HFFc6 (cell line): ENCODE results near the gene FGF14. TPM values are rescaled to one million over a fixed set of nuclear protein-coding genes. Genes with fewer than 3 reads are reported as not detected.

Experiments used
- DNase-seq: peaks from one replicate; pipeline ENCODE4 v3.0.0-alpha.2; 2018
- H3K27ac Mint-ChIP-seq: 2 replicates; pipeline ENCODE4 v1.8.0; 2020; ENCODE audit warnings: mild to moderate bottlenecking, mixed read lengths
- H3K27me3 Mint-ChIP-seq: 2 replicates; pipeline ENCODE4 v1.8.0; 2021; ENCODE audit warnings: mild to moderate bottlenecking, moderate library complexity, mixed read lengths; ENCODE audit not compliant: insufficient read depth
- H3K36me3 Mint-ChIP-seq: 2 replicates; pipeline ENCODE4 v1.8.0; 2021; ENCODE audit warnings: low read depth, mixed read lengths
- H3K4me1 Mint-ChIP-seq: 2 replicates; pipeline ENCODE4 v1.8.0; 2020; ENCODE audit warnings: low read depth, mixed read lengths
- H3K4me3 Mint-ChIP-seq: 2 replicates; pipeline ENCODE4 v1.8.0; 2020; ENCODE audit warnings: mild to moderate bottlenecking, moderate library complexity, mixed read lengths
- H3K9me3 Mint-ChIP-seq: 2 replicates; pipeline ENCODE4 v1.8.0; 2020; ENCODE audit warnings: mild to moderate bottlenecking, mixed read lengths
- CTCF ChIP-seq: fragments of 200-600 bp; sonication (generic); IDR thresholded peaks from 2 replicates; pipeline ENCODE4 v1.5.0; 2021; ENCODE audit warnings: antibody characterized with exemption, mild to moderate bottlenecking
- total RNA-seq, 6 experiments: library from RNA; stranded (reverse); fragmentation: NEBNext Ultra II Directional; extraction: Animal tissue kit (Norgen Biotek cat#: 25700); gene quantifications; 2 replicates in 1 of 6; 3 replicates in 5 of 6; pipeline ENCODE4 v1.2.3, GENCODE V29; 2021

Gene FGF14
- total RNA-seq, 6 experiments from 2014 or later: 0.02 to 0.03 TPM; not detected in 4

- peaks cover 20% of the 10 kb centered on the region for H3K9me3 Mint-ChIP-seq
- no peaks in the 10 kb centered on the region for H3K4me1 Mint-ChIP-seq
- no peak overlapping the region for H3K27ac Mint-ChIP-seq
- no peak for TF ChIP-seq CTCF
- H3K27me3 Mint-ChIP-seq: no peaks in the 10 kb centered on the region
- H3K4me3 Mint-ChIP-seq: no peak overlapping the region
- no peak for DNase-seq
- no peaks in the 10 kb centered on the region for H3K36me3 Mint-ChIP-seq
Measured at GRCh38 chr13:101989798-101990350, 412.0 kb downstream of the FGF14 start.

- Mint-ChIP-seq H3K9me3 (peaks cover 20% of the 10 kb centered on the region), H3K4me3 (no peak overlapping the region), H3K27ac (no peak overlapping the region), H3K4me1 (no peaks in the 10 kb centered on the region), H3K36me3 (no peaks in the 10 kb centered on the region), H3K27me3 (no peaks in the 10 kb centered on the region)
- DNase-seq: no peak
- no peak for TF ChIP-seq CTCF
Measured at GRCh38 chr13:101988140-101988539, 413.7 kb downstream of the FGF14 start.

GRCh38 chr13:101986316-101986715 lies 415.5 kb downstream of the FGF14 start:
- H3K27me3 Mint-ChIP-seq: no peaks in the 10 kb centered on the region
- DNase-seq: no peak
- no peak overlapping the region for H3K4me3 Mint-ChIP-seq
- H3K9me3 Mint-ChIP-seq: peaks cover 6% of the 10 kb centered on the region
- no peak overlapping the region for H3K27ac Mint-ChIP-seq
- no peaks in the 10 kb centered on the region for H3K36me3 Mint-ChIP-seq
- H3K4me1 Mint-ChIP-seq: no peaks in the 10 kb centered on the region
- TF ChIP-seq CTCF: no peak

- Mint-ChIP-seq H3K36me3 (no peaks in the 10 kb centered on the region), H3K9me3 (peaks cover 5% of the 10 kb centered on the region; the same call in 1 of the 2 replicates), H3K4me3 (no peak overlapping the region), H3K27ac (no peak overlapping the region), H3K4me1 (no peaks in the 10 kb centered on the region), H3K27me3 (no peaks in the 10 kb centered on the region; the same call in 1 of the 2 replicates)
- no peak for DNase-seq
- TF ChIP-seq CTCF: no peak
Measured at GRCh38 chr13:101985321-101985720, 416.5 kb downstream of the FGF14 start.

GRCh38 chr13:101982903-101983302 lies 418.9 kb downstream of the FGF14 start:
- Mint-ChIP-seq H3K4me3 (no peak overlapping the region), H3K4me1 (no peaks in the 10 kb centered on the region), H3K9me3 (peaks cover 5% of the 10 kb centered on the region; the same call in 1 of the 2 replicates), H3K27ac (no peak overlapping the region), H3K36me3 (no peaks in the 10 kb centered on the region), H3K27me3 (no peaks in the 10 kb centered on the region; the same call in 1 of the 2 replicates)
- no peak for DNase-seq
- TF ChIP-seq CTCF: no peak
